NAMALWA (cell line): ENCODE measurements around the gene MMD.
"Not testable (repeated sequence)": the region's sequence is repeated elsewhere in the genome, so short reads cannot be mapped to it uniquely, and the experiment has no call there.

ENCODE experiments used
- DNase-seq: peaks from one replicate; pipeline ENCODE4 v3.0.0-alpha.2; 2015; ENCODE audit warnings: low spot score

MMD gene, protein sequence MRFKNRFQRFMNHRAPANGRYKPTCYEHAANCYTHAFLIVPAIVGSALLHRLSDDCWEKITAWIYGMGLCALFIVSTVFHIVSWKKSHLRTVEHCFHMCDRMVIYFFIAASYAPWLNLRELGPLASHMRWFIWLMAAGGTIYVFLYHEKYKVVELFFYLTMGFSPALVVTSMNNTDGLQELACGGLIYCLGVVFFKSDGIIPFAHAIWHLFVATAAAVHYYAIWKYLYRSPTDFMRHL

DNA sequence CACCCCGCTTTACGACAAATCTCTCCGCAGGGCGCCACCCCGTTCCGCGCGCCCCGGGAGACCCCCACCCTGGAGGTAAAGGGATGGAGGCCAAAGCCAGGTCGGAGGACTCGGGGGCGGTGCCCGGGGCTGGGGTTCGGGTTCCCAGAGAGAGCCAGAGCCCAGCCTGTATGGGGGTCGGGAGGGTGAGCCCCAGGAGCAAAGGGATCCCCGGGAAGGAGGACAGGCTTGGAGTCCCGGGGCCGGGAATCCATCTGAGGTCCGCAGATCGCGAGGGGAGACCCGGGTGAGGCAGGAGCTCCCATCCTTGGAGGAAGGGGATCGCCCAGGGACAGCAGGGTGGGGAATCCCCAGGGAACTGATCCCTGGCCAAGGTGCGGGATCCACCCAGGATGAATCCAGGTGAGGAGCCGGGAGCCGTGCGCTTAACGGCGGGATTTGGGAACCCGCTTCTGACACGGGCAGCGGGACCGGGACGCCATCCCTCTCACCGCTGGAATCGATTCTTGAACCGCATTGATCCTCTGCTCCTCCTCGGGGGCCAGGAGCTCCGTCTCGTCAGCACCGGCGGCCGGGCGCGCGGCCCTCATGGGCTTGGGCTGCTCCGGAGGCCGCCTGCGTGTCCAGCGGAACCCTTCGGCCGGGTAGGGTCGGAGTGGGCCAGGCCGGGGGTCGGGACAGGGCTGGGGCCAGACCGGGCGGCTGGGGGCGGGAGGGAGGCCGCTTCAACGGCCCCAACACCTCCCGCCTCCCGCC is at the start of gene MMD:
Gene MMD (minus strand): TSS at position 657 of the 756 bp plus-strand sequence. CDS start 140 bp downstream, at position 517.
- no peak for DNase-seq

DNA sequence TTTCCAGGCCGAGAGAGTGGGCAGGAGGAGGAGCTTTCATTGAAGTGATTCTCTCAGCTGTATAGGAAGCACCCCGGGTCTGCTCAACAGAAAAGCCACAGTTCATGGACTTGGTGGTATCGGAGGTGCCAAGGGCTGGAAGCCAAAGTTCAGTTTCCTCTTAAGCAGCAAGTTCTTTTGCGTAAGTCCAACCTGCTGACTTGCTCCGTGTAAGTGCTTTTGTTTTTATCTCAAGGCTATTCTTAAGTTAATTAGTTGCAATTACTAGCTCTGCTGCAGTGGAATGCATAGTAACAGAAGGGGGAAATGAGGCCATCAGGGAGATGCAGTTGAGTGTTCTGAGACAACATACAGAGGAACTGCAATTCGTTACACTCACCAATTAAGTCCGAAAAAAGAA is 45.0 kb upstream of the MMD start:
- DNase-seq, result no peak

DNA sequence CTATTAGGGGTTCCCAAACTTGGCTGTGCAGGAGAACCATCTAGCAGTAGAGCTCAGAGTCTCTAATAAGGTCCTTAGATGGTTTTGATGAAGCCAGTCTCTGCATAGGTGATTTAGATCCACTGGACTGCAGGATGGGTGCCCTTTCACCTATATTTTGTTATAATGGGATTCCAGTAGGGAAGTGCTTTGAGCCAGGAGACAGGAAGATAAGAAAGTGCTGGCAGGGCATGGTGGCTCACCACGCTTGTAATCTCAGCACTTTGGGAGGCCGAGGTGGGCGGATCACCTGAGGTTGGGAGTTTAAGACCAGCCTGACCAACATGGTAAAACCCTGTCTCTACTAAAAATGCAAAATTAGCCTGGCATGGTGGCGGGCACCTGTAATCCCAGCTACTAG is 44.1 kb upstream of the MMD start:
- DNase-seq, result not testable (repeated sequence)

DNA sequence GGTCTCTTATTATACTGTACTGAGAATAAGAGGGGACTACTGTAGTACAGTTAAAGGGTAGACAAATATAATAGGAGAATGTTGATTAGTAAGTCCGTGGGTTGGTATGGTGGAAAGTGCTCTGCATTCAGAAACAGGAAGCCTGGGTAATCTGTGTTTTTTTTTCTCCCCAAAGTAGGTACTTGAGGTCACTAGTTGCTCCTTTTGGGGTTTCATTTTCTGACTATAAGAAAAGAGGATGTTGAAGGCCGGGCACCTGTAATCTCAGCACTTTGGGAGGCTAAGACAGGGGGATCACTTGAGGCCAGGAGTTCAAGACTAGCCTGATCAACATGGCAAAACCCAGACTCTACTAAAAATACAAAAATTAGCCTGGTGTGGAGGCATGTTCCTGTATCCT is 42.0 kb upstream of the MMD start:
- no peak for DNase-seq

DNA sequence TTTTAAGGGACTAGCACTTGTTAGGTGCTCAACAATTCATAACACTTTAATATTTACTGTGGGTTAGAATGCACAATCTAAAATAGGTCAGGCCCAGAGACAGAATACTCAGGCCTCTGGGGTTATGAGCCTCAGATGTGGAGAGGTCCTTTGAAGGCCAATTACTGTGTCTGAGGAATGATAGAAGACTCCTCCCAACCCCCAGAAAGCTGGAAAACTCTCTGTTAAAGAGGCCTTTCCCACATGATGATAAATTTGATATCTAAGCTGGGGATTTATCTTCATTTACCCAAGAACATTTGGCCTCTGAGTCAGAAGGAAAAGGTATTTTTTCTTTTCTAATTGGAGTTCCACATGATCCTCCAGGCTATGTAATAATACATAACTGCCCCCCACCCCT is 41.1 kb upstream of the MMD start:
- DNase-seq, result no peak

DNA sequence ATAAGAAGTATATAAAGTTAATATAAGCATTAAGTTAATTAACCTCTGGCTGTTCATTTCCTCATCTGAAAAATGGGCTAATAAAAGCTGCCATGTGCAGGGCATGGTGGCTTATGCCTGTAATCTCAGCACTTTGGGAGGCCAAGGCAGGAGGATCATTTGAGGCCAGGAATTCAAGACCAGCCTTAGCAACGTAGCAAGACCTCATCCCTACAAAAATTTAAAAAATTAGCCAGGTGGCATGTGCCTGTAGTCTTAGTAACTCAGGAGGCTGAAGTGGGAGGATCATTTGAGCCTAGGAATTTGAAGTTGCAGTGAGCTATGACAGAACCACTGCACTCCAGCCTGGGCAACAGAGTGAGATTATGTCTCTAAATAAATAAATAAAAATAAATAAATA is 40.6 kb upstream of the MMD start:
- no peak for DNase-seq

DNA sequence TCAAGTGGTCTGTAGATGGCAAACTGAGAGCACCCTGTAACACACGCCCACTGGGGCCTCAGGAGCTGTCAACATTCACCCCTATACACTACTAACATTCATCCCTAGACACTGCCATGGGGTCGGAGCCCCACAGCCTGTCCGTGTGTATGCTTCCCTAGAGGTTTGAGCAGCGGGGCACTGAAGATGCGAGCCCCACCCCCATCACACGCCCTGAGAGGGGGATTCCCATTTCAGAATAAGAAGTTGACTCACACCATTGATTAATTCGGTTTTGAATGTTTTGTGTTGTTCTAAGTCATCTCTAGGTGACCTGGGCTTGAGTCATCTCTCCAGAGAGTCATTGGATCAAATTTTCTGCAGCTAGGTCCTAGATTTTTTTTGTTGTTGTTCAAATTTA is 37.3 kb upstream of the MMD start:
- no peak for DNase-seq

DNA sequence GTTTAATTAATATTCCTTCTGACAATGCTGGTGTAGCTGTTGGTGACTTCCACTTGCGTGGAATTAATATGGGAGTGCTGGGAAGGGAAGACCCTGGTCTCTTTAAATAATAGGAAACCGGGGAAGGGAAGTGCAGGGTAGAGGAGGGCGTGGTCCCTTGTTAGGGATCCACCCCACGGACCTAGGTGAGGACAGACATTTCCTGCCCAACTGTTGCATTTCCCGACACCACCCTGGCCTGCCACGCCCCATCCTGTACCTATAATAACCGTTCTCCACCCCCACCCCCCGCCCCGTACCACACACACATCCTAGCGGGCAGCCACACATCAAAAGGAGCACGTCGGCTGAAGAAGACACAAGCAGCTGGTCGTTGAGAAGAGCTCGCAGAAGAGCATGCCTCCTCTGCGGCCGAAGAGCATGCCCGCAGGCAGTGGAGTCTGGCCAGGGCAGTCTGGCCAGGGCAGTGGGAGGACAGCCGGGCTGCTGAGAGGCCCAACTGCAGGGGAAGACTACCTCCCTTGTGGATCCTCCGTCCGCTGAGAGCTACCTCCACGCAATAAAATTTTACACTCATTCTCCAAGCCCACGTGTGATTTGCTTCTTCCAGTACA is 36.8 kb upstream of the MMD start:
- no peak for DNase-seq

DNA sequence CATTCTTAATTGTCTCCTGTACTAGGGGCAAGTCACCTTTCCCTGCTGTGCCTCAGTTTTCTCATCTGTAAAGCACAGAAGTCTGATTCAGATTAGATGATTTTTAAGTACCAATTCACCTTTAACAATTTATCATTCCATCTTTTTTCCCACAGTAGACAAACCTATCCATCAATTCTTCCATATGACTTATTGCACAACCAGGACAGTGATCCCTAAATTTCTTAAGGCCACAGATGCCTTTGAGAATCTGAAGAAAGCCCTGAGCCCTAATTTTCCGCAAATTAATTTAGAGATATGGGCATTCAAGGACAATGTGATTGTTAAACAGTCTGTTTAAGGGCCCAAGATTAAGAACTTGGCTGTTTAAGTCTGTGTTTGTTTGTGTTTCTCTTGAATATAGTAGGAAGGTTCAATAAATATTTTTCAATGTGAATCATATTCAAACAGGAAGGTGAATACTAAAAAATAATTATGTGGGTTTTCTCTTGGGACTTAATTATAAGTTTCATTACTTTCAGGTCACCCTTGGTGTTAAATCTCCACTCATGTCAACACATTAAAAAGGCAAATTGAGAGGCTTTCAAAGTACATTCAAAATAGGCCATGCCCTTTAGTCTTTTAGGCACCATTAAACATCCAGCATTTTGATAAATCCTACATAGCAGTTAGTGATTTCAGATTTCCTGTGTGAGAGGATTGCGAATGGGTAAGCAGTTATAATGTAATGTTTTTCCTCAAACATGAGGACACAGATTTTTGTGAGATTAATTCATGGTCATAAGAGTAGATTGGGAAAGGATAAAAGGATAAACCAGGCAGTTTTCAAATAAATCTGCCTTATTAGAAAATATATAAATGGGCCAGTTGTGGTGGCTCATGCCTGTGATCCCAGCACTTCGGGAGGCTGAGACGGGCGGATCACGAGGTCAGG is 34.9 kb upstream of the MMD start:
- DNase-seq, result no peak

DNA sequence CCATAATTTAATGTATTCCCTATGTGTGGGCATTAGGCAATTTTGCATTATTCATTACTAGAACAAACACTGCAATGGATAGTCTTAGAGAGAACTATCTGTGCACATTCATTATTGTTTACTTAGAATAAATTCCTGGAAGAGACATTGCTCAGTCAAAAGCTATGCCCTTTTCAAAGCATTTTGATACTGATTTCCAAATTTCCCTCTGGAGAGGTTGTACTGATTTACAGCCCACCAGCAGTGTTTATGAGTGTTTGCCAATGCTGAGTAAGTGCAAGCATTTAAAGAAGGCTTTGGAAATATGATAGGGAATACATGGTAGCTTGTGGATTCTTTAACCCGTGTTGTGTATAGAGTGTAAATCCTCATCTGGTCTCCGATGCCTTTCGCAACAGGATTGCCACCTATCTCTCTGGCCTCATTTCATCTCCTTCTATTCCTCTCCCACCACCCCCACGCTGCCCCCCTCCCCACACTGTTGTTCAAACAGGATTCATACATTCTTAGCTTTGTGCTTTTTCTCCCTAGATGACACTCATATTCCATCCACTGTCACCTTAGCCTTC is 33.4 kb upstream of the MMD start:
- no peak for DNase-seq

DNA sequence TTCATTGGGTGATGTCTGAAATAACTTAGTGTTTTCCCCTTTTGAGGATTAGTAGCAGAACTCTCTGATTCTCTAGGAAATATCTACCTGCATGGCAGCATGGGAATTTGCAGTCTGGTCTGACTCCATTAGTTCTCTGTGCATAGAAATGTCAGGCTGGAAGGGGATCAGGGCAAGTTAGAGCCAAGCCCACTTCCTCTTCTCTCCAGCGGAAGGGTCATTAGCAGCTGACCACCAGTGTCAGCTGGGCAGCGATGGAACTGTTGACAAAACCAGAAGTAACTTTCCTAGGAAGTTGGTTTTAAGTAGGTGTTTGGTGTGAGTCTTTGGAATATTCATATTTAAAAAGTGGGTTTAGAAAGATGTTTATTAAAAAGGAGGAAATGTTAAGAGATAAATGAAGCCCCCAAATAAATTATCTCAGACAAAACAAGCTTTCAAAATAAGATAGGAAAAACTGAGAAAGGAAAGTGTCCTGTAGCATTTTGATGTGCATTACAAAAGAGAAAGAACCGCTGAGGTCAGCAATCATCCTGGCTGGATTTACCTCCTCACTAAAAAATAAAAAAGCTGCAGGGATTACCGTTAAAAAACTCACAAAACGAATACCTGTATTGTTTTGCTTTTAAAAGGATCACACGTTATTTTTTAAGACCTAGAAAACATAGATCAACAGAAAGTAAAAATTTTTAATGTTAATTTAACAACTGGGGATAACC is 32.4 kb upstream of the MMD start:
- no peak for DNase-seq

DNA sequence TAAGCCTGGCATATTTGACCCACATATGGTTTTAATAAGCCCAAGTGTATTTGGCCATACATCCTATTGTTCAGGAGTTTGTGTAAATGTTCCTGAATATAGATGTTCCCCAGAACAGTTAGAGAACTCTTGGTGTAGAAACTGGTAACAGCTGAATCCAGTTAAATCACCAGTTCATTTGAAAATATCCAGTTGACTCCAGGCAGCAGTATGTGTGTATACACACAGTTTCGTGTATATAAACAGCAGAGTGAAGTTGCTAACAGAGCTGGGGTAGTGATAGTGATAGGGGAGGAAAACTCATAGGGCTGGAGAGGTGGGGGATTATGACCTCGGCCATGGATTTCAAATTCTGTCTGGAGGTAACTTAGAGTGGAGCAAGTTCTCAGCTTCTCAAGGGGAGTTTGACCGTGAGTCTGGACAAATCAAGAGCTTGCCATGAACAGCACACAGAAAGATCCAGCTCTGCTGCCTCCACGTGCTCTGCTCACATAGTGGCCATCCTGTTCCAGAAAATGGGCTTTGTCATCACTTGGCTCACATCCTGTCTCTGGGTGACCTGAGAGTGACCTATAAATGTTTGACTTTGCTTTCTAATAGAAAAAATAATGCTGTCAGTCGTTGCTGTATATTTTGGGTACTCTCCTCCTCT is 30.6 kb upstream of the MMD start:
- no peak for DNase-seq

DNA sequence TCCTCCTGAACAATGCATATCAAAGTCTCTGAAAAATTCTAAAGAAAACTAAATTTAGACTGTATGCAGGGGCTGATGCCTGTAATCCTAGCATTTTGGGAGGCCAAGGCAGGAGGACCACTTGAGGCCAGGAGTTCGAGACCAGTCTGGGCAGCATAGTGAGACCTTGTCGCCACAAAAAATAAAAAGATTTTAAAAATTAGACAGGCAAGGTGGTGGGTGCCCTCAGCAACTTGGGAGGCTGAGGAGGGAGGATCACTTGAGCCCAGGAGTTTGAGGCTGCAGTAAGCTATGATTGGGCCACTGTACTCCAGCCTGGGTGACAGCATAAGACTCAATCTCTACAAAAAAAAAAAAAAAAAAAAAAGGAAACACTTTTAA is 30.1 kb upstream of the MMD start:
- DNase-seq, result no peak

DNA sequence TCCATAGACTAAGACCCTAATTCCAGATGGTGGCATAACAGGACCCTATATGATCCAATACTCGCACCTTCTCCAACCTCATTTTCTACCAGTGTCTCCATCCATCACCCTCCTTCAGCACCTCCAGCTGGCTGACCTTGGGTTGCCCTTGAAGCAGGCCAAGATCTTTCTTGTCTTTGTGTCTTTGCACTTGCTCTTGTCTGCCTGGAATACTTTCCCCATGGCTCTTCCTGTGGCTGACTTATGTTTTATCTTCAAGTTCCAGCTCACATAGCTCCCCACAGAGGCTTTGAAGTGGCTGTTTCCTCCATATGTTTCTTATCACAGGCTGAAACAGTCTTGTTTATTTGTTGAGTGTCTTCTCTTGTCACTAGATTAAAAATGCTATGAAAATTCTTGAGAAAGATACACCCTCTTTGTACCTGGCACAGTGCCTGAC is 29.6 kb upstream of the MMD start:
- DNase-seq, result no peak

DNA sequence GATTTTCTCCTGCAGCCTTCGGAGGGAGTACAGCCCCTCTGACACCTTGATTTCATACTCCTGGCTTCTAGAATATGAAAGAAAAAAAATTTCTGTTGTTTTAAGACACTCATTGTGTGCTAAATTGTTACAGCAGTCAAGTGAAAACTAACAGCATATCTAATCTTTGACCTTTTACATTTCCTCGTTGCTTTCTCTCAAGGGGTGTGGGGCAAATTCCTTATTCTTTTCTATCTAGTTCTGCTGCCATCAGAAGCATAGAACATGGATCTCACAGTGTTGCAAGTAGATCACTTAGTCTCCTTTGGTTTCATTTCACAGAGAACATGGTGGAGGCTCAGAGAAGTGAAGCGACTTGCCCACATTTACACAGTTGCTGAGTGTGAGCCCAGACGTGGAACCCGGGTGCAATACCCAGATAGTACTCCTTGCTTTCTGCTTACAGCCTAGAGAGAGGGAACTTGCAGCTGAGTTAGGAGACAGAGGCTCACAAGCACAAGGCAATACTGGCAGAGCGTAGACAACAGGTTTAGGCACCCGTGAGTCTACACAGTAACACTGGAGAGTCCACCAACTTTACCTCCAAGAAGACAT is 28.7 kb upstream of the MMD start:
- DNase-seq, result no peak

DNA sequence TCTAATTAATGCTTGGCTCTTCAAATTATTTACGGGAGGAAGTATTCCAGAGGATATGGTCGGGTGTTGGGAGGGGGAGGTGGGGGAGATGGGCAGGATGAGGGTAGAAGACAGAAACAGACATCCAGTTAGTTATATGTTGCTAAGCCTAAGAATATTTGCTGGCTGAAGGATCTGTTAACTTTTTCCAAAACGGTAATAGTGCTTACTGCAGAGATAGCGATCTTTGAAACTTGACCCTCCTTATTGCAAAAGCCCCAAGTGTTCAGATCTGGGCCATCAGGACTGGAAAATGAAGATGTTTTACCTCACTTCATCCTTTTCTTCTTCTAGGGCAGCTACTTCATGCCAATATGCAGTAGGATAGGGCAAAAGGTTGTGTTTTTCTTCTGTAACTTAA is 27.0 kb upstream of the MMD start:
- no peak for DNase-seq

DNA sequence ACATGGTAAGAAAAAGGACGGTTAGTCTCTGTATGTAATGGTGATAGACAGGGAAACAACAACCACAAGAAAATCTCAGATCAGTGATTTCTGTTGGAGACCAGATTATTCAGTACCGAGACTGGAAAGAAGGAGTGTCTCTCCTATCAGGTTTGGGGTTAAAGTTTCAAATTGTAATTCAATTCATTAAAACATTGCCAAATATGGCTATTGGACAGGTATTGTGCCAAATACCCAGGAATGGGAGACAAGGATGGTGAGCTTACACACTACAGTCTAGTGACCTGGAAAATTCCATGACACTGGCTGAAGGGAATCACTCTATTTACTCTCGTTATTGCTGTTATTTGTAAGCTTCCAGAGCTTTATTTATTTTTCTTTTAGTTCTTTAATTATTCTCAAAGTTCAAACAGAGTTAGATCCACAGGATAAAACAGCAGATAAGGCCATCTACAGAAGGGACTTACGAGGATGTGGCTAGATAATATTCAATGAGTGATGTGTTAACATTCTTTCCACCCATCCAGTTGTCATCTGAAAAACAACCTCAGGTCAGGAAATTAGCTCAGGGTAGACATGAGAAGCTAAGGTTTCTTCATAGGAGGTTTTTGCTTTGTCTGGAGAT is 25.1 kb upstream of the MMD start:
- no peak for DNase-seq

DNA sequence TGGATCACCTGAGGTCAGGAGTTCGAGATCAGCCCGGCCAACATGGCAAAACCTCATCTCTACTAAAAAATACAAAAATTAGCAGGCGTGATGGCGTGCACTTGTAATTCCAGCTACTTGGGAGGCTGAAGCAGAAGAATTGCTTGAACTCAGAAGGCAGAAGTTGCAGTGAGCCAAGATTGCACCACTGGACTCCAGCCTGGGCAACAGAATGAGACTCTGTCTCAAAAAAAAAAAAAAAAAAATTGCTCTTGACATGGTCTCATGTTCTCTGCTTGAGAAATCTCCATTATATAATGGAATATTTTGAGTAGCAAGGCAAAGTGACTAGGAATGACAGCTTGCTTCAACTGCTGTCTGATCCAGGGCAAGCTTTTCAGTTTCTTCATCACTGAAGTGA is 24.4 kb upstream of the MMD start:
- not testable (repeated sequence) for DNase-seq

DNA sequence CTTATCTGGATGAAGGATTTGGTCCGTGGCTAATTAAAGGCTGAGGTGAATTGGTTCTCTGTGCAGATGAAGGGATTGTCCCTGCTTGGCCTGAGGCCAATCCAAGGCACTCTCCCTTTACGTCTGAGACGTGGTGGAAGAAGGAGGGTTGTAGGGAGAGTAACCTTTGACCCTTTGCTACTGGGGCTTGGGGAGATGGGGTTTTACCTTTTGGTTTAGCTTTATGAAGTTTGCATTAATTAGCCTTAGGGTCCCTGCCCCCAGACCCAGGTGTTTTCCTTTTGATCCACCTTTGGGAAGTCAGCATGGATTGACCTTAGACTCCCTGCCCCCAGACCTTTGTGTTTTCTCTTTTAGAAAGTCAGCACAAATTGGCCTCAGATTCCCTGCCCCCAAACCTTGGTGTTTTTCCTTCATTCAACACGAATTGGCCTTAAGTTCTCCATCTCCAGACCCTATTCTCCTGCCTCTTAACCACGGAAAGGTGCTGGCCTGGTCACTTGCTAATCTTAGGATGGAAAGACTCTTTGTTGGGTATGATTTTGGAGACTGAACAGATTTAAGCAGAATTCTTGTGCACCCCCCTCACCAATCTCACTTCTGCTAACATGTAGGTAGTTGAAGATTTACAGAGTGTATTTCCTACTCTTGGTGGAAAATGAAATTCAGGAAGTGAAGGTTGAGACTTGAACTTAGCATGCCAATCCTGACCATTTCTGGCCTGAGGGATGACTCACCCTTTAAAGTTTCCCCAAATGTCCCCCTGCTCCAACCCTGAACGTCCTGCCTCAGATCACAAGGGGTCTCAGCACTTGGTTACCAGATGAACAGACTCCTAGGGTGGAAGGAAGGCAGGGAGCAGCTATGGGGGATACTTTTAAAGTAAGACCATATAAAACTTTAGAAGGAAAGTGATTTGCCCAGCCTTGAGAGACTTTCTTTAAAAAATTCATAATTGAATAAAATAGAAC is 23.1 kb upstream of the MMD start:
- no peak for DNase-seq
